HEK293T (cell line): ENCODE results near the gene ZNF649.

Source experiments
- ARNT ChIP-seq: fragments of 450-650 bp; IDR thresholded peaks from 2 replicates; pipeline ENCODE4 v1.6.1; 2017; ENCODE audit warnings: mild to moderate bottlenecking
- FOXM1 ChIP-seq: fragments of 450-650 bp; IDR thresholded peaks from 2 replicates; pipeline ENCODE4 v1.6.1; 2017; ENCODE audit warnings: mild to moderate bottlenecking, borderline replicate concordance
- SP1 ChIP-seq: fragments of 450-650 bp; IDR thresholded peaks from 2 replicates; pipeline ENCODE4 v1.6.1; 2017
- SUZ12 ChIP-seq: fragments of 450-650 bp; IDR thresholded peaks from 2 replicates; pipeline ENCODE4 v1.6.1; 2016; ENCODE audit warnings: mild to moderate bottlenecking

- TF ChIP-seq SP1 (no peak), SUZ12 (no peak), ARNT (no peak), FOXM1 (no peak)
These were observed 31.7 kb downstream of the ZNF649 start for GRCh38 chr19:51873097-51873496.
